T follicular helper cell (primary cell): ENCODE data around the gene ZP1.

Source experiments
- DNase-seq: peaks from one replicate; pipeline ENCODE4 v3.0.0-alpha.2; 2020; ENCODE audit warnings: low read depth

The ZP1 gene

GRCh38 chr11:60875366-60876167, 8.2 kb downstream of the ZP1 start:
- no peak for DNase-seq

GRCh38 chr11:60876168-60876485, 8.8 kb downstream of the ZP1 start:
- no peak for DNase-seq

- DNase-seq: no peak
Measured at GRCh38 chr11:60878245-60879101, 11.1 kb downstream of the ZP1 start.

GRCh38 chr11:60879104-60879503, 11.8 kb downstream of the ZP1 start:
- no peak for DNase-seq

- no peak for DNase-seq
Measured at GRCh38 chr11:60879971-60880588, 12.7 kb downstream of the ZP1 start.

- no peak for DNase-seq
Measured at GRCh38 chr11:60880643-60881282, 13.4 kb downstream of the ZP1 start.

- DNase-seq: no peak
Measured at GRCh38 chr11:60887556-60887955, 20.2 kb downstream of the ZP1 start.

GRCh38 chr11:60889869-60890311, 22.5 kb downstream of the ZP1 start:
- no peak for DNase-seq

GRCh38 chr11:60890696-60891095, 23.4 kb downstream of the ZP1 start:
- no peak for DNase-seq

GRCh38 chr11:60891103-60891741, 23.9 kb downstream of the ZP1 start:
- DNase-seq: no peak

GRCh38 chr11:60895687-60896086, 28.3 kb downstream of the ZP1 start:
- DNase-seq: no peak

- DNase-seq: no peak
Measured at GRCh38 chr11:60897496-60897895, 30.2 kb downstream of the ZP1 start.

GRCh38 chr11:60899046-60899936, 31.9 kb downstream of the ZP1 start:
- no peak for DNase-seq

GRCh38 chr11:60899977-60900376, 32.6 kb downstream of the ZP1 start:
- DNase-seq: no peak

GRCh38 chr11:60900673-60901404, 33.5 kb downstream of the ZP1 start:
- DNase-seq: no peak

GRCh38 chr11:60902625-60903024, 35.3 kb downstream of the ZP1 start:
- no peak for DNase-seq

- no peak for DNase-seq
Measured at GRCh38 chr11:60905047-60905446, 37.7 kb downstream of the ZP1 start.

- no peak for DNase-seq
Measured at GRCh38 chr11:60905551-60906113, 38.3 kb downstream of the ZP1 start.

GRCh38 chr11:60906132-60906972, 39.0 kb downstream of the ZP1 start, which contains the start of gene PRPF19:
TSS of gene PRPF19 (minus strand) at chr11:60906585. CDS start at chr11:60906382, 203 bp downstream.
- peak; percentile 100 for DNase-seq
